Smooth muscle cell (in vitro differentiated cells): Measurements from ENCODE around the gene NEK6. TPM values are rescaled to one million over a fixed set of nuclear protein-coding genes. Genes with fewer than 3 reads are reported as not detected.

Experiments
- DNase-seq: peaks from one replicate; lab custom pipeline; 2025; ENCODE audit not compliant: unreplicated experiment; lab: John Stamatoyannopoulos, UW
- H2AFZ ChIP-seq: fragments of 200-600 bp; sonication (generic); 2 replicates; pipeline ENCODE4 v1.6.0; 2016; ENCODE audit warnings: antibody characterized with exemption, low read depth, mild to moderate bottlenecking
- H3F3A ChIP-seq: fragments of 200-600 bp; sonication (generic); 2 replicates; pipeline ENCODE4 v1.6.0; 2017; ENCODE audit warnings: antibody characterized with exemption, low read depth
- H3K27ac ChIP-seq: fragments of 200-600 bp; sonication (generic); 2 replicates; pipeline ENCODE4 v1.5.1; 2016; ENCODE audit warnings: low read depth, mild to moderate bottlenecking
- H3K27me3 ChIP-seq: fragments of 200-600 bp; sonication (generic); 2 replicates; pipeline ENCODE4 v1.6.1; 2016; ENCODE audit warnings: low read depth, mild to moderate bottlenecking
- H3K36me3 ChIP-seq: fragments of 200-600 bp; sonication (generic); 2 replicates; pipeline ENCODE4 v1.5.1; 2016; ENCODE audit warnings: low read depth
- H3K4me1 ChIP-seq: fragments of 200-600 bp; sonication (generic); 2 replicates; pipeline ENCODE4 v1.5.1; 2016; ENCODE audit warnings: low read depth
- H3K4me2 ChIP-seq: fragments of 200-600 bp; sonication (generic); 2 replicates; pipeline ENCODE4 v1.6.0; 2016; ENCODE audit warnings: mild to moderate bottlenecking
- H3K4me3 ChIP-seq: fragments of 200-600 bp; sonication (generic); 2 replicates; pipeline ENCODE4 v1.5.1; 2016; ENCODE audit warnings: mild to moderate bottlenecking
- H3K79me2 ChIP-seq: fragments of 200-600 bp; sonication (generic); 2 replicates; pipeline ENCODE4 v1.6.0; 2016; ENCODE audit warnings: low read depth, mild to moderate bottlenecking
- H3K9ac ChIP-seq: fragments of 200-600 bp; sonication (generic); 2 replicates; pipeline ENCODE4 v1.6.0; 2016; ENCODE audit warnings: low read depth
- H3K9me3 ChIP-seq: fragments of 200-600 bp; sonication (generic); replicated peaks from 2 replicates; pipeline ENCODE4 v1.5.1; 2016; ENCODE audit warnings: low read depth
- H4K20me1 ChIP-seq: fragments of 200-600 bp; sonication (generic); 2 replicates; pipeline ENCODE4 v1.6.0; 2016; ENCODE audit warnings: low read depth
- CTCF ChIP-seq: fragments of 200-600 bp; sonication (generic); IDR thresholded peaks from 2 replicates; pipeline ENCODE4 v1.5.1; 2017; ENCODE audit warnings: borderline replicate concordance, mild to moderate bottlenecking, antibody characterized with exemption; ENCODE audit not compliant: insufficient read depth, poor library complexity, severe bottlenecking
- WGBS: methylation state at CpG from one replicate; pipeline ENCODE4 v1.1.7; 2016; ENCODE audit warnings: low lambda C conversion rate; 5-methylcytosine and 5-hydroxymethylcytosine counted together
- polyA plus RNA-seq: library from polyadenylated mRNA; unstranded; fragments of >200 nt; fragmentation: Nextera tagmentation; extraction: Ambion mirVana; gene quantifications from 2 replicates; pipeline ENCODE4 v1.2.1, GENCODE V29; 2016
- total RNA-seq: library from RNA; depleted of rRNA; stranded (reverse); fragments of >200 nt; gene quantifications from 2 replicates; pipeline ENCODE4 v1.2.3, GENCODE V29; 2014

The NEK6 gene
- total and polyA plus RNA-seq, 2 experiments from 2014 or later, result 45.9 to 108 TPM

- no peak for TF ChIP-seq CTCF
- H3K9me3 ChIP-seq, result no peaks in the 10 kb centered on the region
- H3K4me2 ChIP-seq, result no peak overlapping the region
- H3K27me3 ChIP-seq, result no peaks in the 10 kb centered on the region
- H2AFZ ChIP-seq, result no peak overlapping the region
- H3K9ac ChIP-seq, result no peak overlapping the region
- H3K4me1 ChIP-seq, result peaks cover 26% of the 10 kb centered on the region
- H3K36me3 ChIP-seq, result no peaks in the 10 kb centered on the region
- H3K4me3 ChIP-seq, result no peak overlapping the region
- WGBS, result 80% methylated on average over 13 of the region's 13 CpGs
- peaks cover 100% of the 10 kb centered on the region for H4K20me1 ChIP-seq
- no peak overlapping the region for H3K27ac ChIP-seq
- no peaks in the 10 kb centered on the region for H3F3A ChIP-seq
- no peak for DNase-seq
- H3K79me2 ChIP-seq, result peaks cover 100% of the 10 kb centered on the region
These were observed 10.9 kb downstream of the NEK6 start for GRCh38 chr9:124268661-124269060.

DNA sequence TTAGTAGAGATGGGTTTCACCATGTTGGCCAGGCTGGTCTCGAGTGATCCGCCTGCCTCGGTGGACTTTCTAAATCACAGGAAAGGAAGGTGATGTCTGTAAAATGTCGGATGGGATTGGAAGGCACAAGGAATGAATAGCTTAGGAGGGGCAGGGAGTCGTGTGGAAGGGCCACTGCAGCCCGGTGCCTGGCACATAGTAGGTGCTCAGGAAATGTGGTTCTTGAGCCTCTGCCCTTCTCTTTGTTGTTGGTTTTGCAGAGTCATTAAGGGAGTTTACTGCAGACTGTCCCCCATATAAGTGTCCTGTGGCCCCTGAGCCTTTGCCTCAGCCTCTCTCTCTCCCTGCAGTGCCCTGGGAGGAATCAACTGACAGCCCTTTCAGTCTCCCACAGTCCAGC, 11.8 kb downstream of the NEK6 start:
- Histone ChIP-seq H3K27ac (no peak overlapping the region), H3K4me1 (peaks cover 24% of the 10 kb centered on the region), H3K9ac (no peak overlapping the region), H3F3A (no peaks in the 10 kb centered on the region), H3K4me3 (no peak overlapping the region), H2AFZ (no peak overlapping the region), H3K4me2 (no peak overlapping the region), H4K20me1 (peaks cover 100% of the 10 kb centered on the region), H3K9me3 (no peaks in the 10 kb centered on the region), H3K27me3 (no peaks in the 10 kb centered on the region), H3K79me2 (peaks cover 100% of the 10 kb centered on the region), H3K36me3 (no peaks in the 10 kb centered on the region)
- WGBS, result 98% methylated on average over 6 of the region's 6 CpGs
- no peak for TF ChIP-seq CTCF
- DNase-seq, result no peak

GRCh38 chr9:124270504-124271335, 13.0 kb downstream of the NEK6 start:
- no peak for DNase-seq
- 95% methylated on average over 14 of the region's 14 CpGs for WGBS
- H3K9ac ChIP-seq, result no peak overlapping the region

More at GRCh38 chr9:124270504-124271335, 13.0 kb downstream of the NEK6 start:
- TF ChIP-seq CTCF, result no peak
- no peaks in the 10 kb centered on the region for H3K27me3 ChIP-seq
- H3K4me1 ChIP-seq, result peaks cover 22% of the 10 kb centered on the region
- H3K79me2 ChIP-seq, result peaks cover 100% of the 10 kb centered on the region
- H2AFZ ChIP-seq, result no peak overlapping the region
- H3F3A ChIP-seq, result no peaks in the 10 kb centered on the region
- no peak overlapping the region for H3K4me2 ChIP-seq
- H3K4me3 ChIP-seq, result no peak overlapping the region
- H3K27ac ChIP-seq, result no peak overlapping the region
- H3K9me3 ChIP-seq, result no peaks in the 10 kb centered on the region
- H3K36me3 ChIP-seq, result no peaks in the 10 kb centered on the region
- H4K20me1 ChIP-seq, result peaks cover 100% of the 10 kb centered on the region
